ENCODE results near the gene PALM3.

The PALM3 gene

GRCh38 chr19:14080887-14081796, 19.3 kb upstream of the PALM3 start:
- TF ChIP-seq CTCF (conservative IDR thresholded peaks at IDR 0.05; ENCODE audit: low read length): no peak
- peak overlapping the region; percentile 81 for H3K4me3 ChIP-seq (ENCODE audit: low read length)

GRCh38 chr19:14078411-14078810, 16.5 kb upstream of the PALM3 start:
- no peak overlapping the region for H3K4me3 ChIP-seq (ENCODE audit: low read length)
- no peak for TF ChIP-seq CTCF (conservative IDR thresholded peaks at IDR 0.05; ENCODE audit: low read length)
- no peak for DNase-seq (ENCODE audit: low read depth)

More at GRCh38 chr19:14080887-14081796, 19.3 kb upstream of the PALM3 start:
- DNase-seq (ENCODE audit: low read depth): peak; percentile 99

GRCh38 chr19:14073925-14074838, 12.3 kb upstream of the PALM3 start:
- H3K4me3 ChIP-seq (ENCODE audit: low read length): peak overlapping the region; percentile 73
- DNase-seq (ENCODE audit: low read depth): no peak
- TF ChIP-seq CTCF (conservative IDR thresholded peaks at IDR 0.05; ENCODE audit: low read length): no peak

- peak overlapping the region; percentile 73 for H3K4me3 ChIP-seq (ENCODE audit: low read length)
- DNase-seq (ENCODE audit: low read depth): peak; percentile 79
- TF ChIP-seq CTCF (conservative IDR thresholded peaks at IDR 0.05; ENCODE audit: low read length): peak; percentile 19; the same call in 1 of the 2 replicates
Observed at GRCh38 chr19:14073261-14073924, 11.5 kb upstream of the PALM3 start.

GRCh38 chr19:14072535-14073260, 10.8 kb upstream of the PALM3 start, which contains the start of gene MISP3:
Gene MISP3, plus strand, starts transcription at chr19:14072786. Its CDS starts 524 bp downstream, at chr19:14073310.
- DNase-seq (ENCODE audit: low read depth): no peak
- peak within 1 kb of the TSS; percentile 73 for H3K4me3 ChIP-seq (ENCODE audit: low read length)
- no peak for TF ChIP-seq CTCF (conservative IDR thresholded peaks at IDR 0.05; ENCODE audit: low read length)
